Sigmoid colon (tissue), 4 donors: Measurements from ENCODE around the gene ZCCHC24.

Experiments
- CTCF ChIP-seq, 4 experiments: fragments of 450-650 bp in 3 of 4; fragments of 200-600 bp in 1 of 4; IDR thresholded peaks; one replicate each; pipeline ENCODE4 v1.5.1; 2016 to 2019; ENCODE audit warnings: antibody characterized with exemption in 4 of 4, mild to moderate bottlenecking in 3 of 4, moderate library complexity in 2 of 4
- EP300 ChIP-seq, 4 donors: sonication (generic); formaldehyde crosslinking; IDR thresholded peaks; one replicate each; pipeline ENCODE4 v1.6.1; 2017; ENCODE audit warnings: antibody characterized with exemption in 4 of 4
- POLR2A ChIP-seq, 2 donors: fragments of 450-650 bp; IDR thresholded peaks; one replicate each; pipeline ENCODE4 v1.6.1; 2016; ENCODE audit warnings: antibody characterized with exemption in 2 of 2, mild to moderate bottlenecking in 2 of 2, moderate library complexity in 2 of 2
- POLR2AphosphoS5 ChIP-seq, 4 donors: sonication (generic); formaldehyde crosslinking; IDR thresholded peaks; one replicate each; pipeline ENCODE4 v1.6.1; 2017; ENCODE audit warnings: antibody characterized with exemption in 4 of 4

GRCh38 chr10:79354141-79354540, 91.3 kb downstream of the ZCCHC24 start:
- TF ChIP-seq EP300 (IDR thresholded peaks at IDR 0.05) (no peak), POLR2A (IDR thresholded peaks at IDR 0.05) (no peak), CTCF (IDR thresholded peaks at IDR 0.05) (no peak), POLR2AphosphoS5 (IDR thresholded peaks at IDR 0.05) (no peak)
